Measurements from ENCODE around the gene NSUN6.
"Not testable (repeated sequence)": the region's sequence is repeated elsewhere in the genome, so short reads cannot be mapped to it uniquely, and the experiment has no call there.

NSUN6 gene

DNA sequence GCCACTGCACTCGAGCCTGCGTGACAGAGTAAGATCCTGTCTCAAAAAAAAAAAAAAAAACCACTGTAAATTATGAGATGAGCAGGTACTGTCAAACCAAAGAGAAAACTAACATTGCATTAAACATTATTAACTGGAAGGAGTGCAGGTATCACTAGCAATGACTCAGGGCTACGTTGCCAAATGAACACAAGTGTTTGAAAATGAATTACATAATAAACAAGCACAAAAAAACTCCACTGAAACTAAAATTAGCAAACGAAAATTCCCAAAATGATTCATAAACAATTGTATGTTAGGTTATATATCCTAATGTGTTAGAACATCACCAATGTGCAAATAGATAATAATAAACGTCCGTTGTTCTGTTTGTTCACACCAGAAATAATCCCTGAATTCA is 42.8 kb downstream of the NSUN6 start:
- DNase-seq: no peak

DNA sequence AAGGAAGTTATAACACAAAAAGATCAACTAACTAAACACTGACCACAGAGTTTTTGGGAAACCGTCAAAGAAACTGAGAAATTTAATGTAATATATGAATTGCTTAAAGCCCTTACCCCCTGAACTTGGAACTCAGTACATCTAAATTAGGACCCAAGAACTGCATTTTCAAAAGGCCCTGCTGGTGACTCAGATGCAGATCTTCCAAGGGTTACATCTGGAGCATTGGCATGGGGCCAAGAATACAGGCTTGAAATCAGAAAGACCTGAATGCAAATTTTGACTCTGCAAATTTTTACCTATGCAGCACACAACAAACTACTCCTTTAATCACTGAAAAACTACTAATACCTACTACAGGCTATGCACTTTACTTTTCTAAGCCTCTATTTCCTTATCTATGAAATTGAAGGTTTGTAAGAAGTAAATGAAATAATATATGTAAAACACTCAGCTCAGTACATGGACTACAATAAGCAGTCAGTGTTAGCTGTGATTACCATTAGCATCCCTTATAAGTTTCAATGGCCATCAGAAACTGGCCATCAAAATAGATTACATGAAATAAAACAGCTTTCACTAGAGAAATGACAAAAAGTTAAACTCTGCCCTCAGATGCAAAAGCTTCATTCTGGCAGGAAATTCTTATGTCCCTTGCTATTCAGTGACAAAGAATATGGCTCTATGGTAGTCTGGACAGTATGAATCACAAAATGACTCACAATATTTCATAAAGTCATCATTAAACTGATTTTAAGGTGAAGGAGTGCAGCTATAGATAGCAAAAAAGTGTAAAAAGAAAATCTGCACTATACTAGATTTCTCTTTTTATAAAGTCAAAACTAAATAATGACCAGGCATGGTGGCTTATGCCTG is 43.6 kb downstream of the NSUN6 start:
- peak; percentile 85 for DNase-seq

DNA sequence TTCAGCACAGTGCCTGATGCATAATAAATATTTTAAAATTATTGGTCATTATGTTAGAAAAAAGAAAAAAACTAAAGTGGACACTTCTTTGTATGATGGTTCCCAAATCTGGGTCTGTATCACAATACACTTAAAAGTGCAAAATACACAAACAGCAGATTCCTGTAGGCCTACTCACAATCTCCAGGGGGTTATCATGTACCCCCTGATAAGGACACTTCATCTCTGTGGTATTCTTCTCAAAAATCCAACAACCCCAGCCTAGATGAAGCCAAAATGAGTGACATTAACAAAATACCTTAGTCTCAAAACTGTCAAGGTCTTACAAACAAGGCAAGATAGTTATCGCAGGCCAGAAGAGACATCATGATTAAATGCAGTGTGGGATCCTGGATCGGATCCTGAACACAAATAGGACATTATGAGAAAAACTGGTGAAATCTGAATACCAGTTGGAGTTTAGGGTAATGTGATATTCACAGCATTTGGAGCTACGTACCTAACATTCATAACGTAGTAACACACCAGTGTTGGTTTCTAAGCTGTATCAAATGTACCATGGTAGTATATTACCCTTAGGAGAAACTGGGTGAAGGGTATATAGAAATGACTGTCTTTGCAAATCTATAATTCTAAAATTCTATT is 45.2 kb downstream of the NSUN6 start:
- peak; percentile 9 for DNase-seq

DNA sequence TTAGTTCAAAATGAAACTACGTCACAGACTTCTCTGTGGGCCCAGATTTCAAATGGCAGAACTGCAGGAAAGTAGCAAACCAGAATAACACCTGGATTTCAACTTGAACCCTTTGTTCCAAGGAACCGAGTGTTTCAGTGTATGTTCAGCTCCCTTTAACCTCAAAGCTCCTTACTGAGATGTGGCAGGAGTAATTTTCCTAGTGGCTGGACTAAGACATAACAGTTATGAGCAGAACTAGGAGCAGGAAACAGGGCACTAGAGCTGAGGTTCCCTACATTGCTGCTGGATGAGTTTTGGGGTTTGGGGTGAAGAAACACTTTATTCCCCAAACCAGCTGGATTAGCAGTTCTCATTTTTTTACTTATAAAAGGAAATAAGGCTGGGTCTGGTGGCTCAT is 50.1 kb downstream of the NSUN6 start:
- DNase-seq: no peak

DNA sequence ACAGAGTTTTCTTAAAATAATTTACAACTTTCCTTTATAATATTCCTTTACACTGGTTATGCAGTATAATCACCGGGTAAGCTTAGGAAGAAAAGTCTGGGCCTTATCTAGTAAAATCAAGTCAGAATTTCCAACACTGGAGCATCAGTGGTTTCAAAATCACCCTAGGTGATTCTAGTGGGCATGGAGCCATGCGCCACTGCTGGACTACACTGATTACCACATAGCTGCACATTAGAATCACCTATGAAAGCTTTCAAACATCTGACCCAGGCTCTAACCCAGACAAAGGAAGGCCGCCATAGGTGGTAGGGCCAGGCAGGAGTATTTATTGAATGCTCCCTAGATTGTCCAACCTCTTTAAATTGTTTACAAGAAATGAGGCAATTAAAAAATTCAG is 52.0 kb downstream of the NSUN6 start:
- no peak for DNase-seq

DNA sequence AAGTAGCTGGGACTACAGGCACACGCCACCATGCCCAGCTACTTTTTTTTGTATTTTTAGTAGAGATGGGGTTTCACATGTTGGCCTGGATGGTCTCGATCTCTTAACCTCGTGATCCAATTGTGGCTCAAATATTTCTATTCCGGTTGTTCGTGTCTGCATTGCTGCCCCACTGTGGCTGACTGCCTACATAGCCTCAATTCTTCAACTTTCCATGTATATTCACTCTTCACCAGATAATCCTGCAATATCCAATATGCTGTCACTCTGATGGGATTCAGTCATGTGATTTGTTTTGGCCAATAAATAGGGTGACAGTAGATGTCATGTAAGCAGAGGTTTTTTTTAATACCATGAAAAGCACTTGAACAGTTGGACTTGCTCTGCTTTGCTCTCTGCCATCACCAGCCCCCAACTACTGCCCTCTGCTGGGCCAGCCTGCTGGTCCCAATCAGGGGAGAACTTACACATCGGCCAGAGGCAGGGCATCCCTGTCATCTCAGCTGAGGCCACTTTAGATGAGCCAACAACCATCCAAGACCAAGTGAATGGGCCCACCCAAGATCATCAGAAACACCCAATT is 56.7 kb downstream of the NSUN6 start:
- DNase-seq: no peak

DNA sequence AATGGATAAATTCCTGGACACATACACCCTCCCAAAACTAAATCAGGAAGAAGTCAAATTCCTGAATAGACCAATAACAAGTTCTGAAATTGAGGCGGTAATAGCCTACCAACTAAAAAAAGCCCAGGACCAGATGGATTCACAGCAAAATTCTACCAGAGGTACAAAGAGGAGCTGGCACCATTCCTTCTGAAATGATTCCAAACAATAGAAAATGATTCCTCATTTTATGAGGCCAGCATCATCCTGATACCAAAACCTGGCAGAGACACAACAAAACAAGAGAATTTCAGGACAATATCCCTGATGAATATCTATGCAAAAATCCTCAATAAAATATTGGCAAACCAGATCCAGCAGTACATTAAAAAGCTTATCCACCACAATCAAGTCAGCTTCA is 60.2 kb downstream of the NSUN6 start:
- not testable (repeated sequence) for DNase-seq

DNA sequence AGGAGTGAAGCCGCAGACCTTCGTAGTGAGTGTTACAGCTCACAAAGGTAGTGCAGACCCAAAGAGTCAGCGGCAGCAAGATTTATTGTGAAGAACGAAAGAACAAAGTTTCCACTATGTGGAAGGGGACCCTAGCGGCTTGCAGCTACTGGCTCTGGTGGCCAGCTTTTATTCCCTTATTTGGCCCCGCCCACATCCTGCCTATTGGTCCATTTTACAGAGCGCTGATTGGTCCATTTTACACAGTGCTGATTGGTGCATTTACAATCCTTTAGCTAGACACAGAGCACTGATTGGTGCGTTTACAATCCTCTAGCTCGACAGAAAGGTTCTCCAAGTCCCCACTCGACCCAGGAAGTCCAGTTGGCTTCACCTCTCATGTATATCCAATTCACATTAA is 64.8 kb downstream of the NSUN6 start:
- not testable (repeated sequence) for DNase-seq

DNA sequence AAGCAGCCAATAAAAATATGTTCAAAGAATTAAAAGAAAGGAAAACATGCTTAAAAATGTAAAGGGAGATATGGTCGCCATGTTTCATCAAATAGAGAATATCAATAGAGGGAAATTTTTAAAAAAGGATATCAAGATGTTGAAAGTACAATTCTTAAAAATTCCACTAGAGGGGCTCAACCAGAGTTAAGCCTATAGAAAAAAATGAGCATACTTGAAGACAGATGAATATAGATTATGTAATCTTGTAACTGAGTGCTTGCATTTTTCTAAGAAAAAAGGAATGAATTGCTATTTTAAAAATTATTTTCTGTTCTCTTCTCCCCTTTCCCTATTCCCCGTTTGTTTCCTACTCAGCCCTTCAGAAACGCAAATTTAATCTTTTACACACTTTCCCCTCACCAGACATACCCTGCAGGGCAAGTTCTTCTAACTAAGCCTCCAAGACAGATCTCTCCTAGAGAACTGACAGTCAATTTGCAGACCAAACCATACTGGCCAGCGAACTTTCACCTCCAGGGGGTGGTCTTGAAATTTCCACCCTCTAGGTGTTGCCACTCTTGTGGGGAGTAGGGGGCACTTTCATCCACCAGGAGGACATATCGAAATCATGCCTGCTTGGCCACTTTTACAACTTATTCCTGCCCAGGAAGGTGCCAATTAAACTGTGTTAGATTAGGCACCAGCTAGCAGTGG is 67.7 kb downstream of the NSUN6 start:
- DNase-seq: no peak

DNA sequence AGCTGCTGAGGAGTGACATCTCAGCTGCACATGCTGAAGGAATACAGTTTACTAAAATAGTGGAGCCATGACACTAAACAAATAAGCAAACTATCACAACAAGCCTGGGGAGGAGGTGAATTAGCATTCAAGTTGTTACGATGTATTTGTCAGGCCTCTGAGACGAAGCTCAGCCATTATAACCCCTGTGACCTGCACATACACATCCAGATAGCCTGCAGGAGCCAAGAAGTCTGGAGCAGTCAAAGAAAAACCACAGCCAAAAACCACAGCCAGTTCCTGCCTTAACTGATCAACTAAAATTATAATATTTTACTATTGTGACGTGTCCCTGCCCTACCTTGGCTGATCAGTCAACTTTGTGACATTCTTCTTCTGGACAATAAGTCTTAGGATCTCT is 68.6 kb downstream of the NSUN6 start:
- no peak for DNase-seq

DNA sequence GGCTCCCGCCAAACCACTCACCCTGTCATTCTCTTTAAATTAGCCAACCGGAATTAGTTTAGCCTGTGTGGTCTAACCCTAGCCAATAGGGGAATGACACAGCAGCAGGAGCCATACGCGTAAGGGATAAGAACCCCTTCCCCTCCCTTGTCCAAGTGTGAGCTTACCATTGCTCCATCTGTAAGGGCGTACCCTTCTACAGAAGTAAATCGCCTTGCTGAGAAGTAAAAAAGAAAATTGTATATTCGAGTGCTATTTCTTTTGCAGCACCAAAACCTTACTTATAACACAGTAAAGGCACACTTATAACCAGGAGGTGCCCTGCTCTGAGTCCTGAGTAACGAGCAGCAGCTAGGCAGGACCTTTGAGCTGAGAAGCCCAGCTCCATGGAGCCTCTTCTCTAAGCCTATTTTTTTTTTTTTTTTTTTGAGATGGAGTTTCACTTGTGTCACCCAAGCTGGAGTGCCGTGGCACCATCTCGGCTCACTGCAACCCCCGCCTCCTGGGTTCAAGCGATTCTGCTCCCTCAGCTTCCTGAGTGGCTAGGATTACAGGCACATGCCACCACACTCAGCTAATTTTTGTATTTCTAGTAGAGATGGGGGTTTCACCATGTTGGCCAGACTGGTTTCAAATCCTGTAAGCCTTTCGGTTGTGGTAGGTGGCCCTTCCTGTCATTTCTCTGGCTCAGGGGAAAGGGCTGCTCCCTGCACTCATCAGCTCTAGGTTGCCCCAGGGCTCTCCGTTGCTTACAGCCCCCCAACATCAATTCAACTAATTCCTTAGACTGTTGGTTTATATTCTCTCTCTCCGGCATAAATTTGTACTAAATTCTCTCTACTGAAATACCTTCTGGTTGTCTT is 73.3 kb downstream of the NSUN6 start:
- no peak for DNase-seq

DNA sequence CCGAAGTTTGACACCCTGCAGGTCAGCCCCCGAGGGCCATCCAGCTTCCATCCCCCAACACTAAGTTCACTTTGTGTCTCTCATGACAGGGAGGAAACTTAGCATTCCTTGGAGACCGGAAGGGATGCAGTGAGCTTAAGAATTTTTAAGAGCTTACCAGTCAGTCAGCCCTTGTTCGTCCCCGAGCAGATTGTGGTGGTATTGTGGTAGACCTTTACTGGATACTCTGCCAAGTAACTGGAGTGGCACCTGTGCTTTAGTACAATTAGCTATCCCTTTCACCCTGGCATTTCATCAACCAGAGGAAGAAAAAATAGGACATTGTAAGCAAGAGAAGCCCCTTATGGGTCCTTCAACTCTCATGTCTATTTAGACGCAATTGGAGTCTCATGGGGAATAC is 74.8 kb downstream of the NSUN6 start:
- no peak for DNase-seq

DNA sequence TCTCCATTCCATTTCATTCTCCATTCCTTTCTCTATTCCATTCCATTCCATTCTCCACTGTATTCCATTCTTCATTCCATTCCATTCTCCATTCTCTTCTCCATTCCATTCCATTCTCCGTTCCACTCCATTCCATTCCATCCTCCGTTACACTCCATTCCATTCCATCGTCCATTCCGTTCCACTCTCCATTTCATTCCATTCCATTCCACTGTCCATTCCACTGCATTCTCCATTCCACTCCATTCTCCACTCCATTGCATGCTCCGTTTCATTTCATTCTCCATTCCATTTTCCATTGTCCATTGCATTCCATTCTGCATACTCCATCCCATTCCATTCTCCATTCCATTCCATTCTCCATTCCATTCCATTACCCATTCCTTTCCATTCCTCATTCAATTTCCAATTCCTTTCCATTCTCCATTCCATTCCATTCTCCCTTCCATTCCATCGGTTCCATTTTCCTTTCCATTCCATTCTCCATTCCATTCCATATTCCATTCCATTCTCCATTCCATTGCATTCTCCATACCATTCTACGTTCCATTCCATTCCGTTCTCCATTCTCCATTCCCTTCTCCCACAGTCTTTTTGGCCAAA is 78.3 kb downstream of the NSUN6 start:
- no peak for DNase-seq

DNA sequence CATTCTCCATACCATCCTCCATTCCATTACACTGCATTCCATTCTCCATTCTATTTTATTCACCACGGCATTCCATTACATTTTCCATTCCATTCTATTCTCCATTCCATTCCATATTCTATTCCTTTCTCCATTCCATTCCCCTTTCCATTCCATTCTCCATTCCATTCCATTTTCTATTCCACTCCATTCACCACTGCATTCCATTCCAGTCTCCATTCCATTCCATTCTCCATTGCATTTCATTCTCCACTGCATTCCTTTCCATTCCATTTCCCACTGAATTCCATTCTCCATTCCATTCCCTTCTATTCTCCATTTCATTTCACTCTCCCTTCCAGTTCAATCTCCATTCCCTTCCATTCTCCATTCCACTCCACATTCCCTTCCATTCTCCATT is 79.6 kb downstream of the NSUN6 start:
- DNase-seq: no peak

DNA sequence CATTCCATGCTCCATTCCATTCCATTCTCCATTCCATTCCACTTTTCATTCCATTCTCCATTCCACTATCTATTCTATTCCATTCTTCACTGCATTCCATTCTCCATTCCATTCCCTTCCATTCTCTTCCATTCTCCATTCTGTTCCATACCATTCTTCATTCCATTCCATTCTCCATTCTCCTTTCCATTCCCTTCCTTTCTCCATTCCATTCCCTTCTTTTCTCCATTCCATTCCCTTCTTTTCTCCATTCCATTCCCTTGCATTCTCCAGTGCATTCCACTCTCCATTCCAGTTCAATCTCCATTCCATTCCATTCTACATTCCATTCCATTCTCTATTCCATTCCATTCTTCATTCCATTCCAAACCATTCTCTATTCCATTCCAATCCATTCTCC is 80.3 kb downstream of the NSUN6 start:
- no peak for DNase-seq

DNA sequence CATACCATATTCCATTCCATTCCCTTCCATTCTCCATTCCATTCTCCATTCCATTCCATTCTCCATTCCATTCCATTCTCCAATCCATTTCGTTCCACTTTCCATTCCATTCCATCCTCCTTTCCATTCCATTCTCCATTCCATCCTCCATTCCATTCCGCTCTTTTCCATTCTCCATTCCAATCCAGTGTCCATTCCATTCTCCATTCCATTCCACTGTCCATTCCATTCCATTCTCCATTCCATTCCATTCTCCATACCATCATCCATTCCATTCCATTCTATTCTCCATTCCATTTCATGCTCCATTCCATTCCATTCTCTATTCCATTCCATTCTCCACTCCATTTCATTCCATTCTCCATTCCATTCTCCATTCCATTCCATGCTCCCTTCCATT is 81.0 kb downstream of the NSUN6 start:
- not testable (repeated sequence) for DNase-seq

DNA sequence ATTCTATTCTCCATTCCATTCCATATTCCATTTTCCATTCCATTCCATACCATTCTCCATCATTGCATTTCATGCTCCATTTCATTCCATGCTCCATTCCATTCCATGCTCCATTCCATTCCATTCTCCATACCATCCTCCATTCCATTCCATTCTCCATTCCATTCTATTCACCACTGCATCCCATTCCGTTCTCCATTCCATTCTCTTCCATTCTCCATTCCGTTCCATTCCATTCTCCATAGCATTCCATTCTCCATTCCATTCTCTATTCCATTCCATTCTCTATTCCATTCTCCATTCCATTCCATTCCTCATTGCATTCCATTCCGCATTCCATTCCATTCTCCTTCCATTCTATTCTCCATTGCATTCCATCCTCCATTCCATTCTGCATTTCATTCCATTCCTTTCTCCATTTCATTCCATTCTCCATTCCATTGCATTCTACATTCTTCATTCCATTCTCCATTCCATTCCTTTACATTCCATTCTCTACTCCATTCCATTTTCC is 84.0 kb downstream of the NSUN6 start:
- no peak for DNase-seq

DNA sequence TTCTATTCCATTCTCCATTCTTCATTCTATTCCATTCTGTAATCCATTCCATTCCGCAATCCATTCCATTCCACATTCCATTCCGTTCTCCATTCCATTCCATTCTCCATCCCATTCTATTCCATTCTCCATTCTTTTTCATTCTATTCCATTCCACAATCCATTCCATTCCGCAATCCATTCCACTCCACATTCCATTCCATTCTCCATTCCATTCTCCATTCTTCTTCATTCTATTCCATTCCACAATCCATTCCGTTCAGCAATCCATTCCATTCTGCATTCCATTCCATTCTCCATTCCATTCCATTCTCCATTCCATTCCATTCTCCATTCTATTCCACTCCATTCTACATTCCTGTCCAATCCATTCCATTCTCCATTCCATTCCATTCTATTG is 85.2 kb downstream of the NSUN6 start:
- no peak for DNase-seq

DNA sequence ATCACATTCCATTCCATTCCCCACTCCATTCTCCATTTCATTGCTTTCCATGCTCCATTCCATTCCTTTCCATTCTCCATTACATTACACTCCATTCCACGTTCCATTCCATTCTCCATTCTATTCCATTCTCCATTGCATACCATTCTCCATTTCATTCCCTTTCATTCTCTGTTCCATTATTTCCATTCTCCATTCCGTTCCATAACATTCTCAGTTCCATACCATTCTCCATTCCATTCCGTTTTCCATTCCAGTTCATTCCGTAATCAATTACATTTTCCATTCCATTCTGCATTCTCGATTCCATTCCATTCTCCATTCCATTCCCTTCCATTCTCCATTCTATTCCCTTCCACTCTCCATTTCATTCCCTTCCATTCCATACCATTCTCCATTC is 86.4 kb downstream of the NSUN6 start:
- no peak for DNase-seq

DNA sequence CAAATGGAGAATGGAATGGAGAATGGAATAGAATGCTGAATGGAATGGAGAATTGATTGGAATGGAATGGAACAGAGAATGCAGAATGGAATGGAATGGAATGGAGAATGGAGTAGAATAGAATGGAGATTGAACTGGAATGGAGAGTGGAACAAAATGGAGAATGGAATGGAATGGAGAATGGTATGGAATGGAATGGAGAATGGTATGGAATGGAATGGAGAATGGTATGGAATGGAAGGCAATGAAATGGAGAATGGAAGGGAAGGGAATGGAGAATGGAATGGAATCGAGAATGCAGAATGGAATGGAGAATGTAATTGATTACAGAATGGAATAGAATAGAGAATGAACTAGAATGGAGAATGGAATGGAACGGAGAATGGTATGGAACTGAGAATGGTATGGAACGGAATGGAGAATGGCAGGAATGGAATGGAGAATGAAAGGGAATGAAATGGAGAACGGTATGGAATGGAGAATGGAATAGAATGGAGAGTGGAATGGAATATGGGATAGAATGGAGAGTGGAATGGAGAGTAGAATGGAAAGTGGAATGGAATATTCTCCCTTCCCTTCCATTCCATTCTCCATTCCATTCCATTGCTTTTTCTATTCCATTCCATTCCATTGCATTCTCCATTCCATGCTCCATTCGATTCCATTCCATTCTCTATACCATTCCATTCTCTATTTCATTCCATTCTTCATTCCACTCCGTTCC is 88.2 kb downstream of the NSUN6 start:
- DNase-seq: no peak

Measured in fibroblast of skin of abdomen (primary cell).